ENCODE measurements around the gene RIOK2.
A peak's percentile ranks its signal among the peaks of the same experiment; 100 is the strongest.
"Not testable (repeated sequence)": the region's sequence is repeated elsewhere in the genome, so short reads cannot be mapped to it uniquely, and the experiment has no call there.

Gene RIOK2

GRCh38 chr5:97167435-97167834, 15.6 kb downstream of the RIOK2 start:
- DNase-seq (ENCODE audit: low spot score), result no peak

GRCh38 chr5:97165726-97166125, 17.3 kb downstream of the RIOK2 start:
- DNase-seq (ENCODE audit: low spot score), result no peak

- no peak for DNase-seq (ENCODE audit: low spot score)
Measured at GRCh38 chr5:97164846-97165245, 18.2 kb downstream of the RIOK2 start.

- no peak for DNase-seq (ENCODE audit: low spot score)
Measured at GRCh38 chr5:97163790-97164285, 19.2 kb downstream of the RIOK2 start.

GRCh38 chr5:97163360-97163764, 19.7 kb downstream of the RIOK2 start:
- peak; percentile 50 for DNase-seq (ENCODE audit: low spot score)

GRCh38 chr5:97162045-97162444, 21.0 kb downstream of the RIOK2 start:
- DNase-seq (ENCODE audit: low spot score), result peak; percentile 67

- DNase-seq (ENCODE audit: low spot score), result no peak
Measured at GRCh38 chr5:97157689-97158088, 25.4 kb downstream of the RIOK2 start.

- DNase-seq (ENCODE audit: low spot score), result no peak
Measured at GRCh38 chr5:97151370-97151769, 31.7 kb downstream of the RIOK2 start.

GRCh38 chr5:97150401-97150800, 32.6 kb downstream of the RIOK2 start:
- no peak for DNase-seq (ENCODE audit: low spot score)

- DNase-seq (ENCODE audit: low spot score), result no peak
Measured at GRCh38 chr5:97149709-97150108, 33.3 kb downstream of the RIOK2 start.

GRCh38 chr5:97148288-97148687, 34.8 kb downstream of the RIOK2 start:
- DNase-seq (ENCODE audit: low spot score), result no peak

- no peak for DNase-seq (ENCODE audit: low spot score)
Measured at GRCh38 chr5:97143704-97144103, 39.3 kb downstream of the RIOK2 start.

- DNase-seq (ENCODE audit: low spot score), result peak; percentile 27
Measured at GRCh38 chr5:97142521-97143254, 40.4 kb downstream of the RIOK2 start, which contains the start of gene LIX1. TSS of gene LIX1 (minus strand) at chr5:97142611. CDS start at chr5:97142576, 35 bp downstream.

GRCh38 chr5:97141539-97141938, 41.5 kb downstream of the RIOK2 start:
- DNase-seq (ENCODE audit: low spot score), result no peak

GRCh38 chr5:97141031-97141430, 42.0 kb downstream of the RIOK2 start:
- no peak for DNase-seq (ENCODE audit: low spot score)

- not testable (repeated sequence) for DNase-seq (ENCODE audit: low spot score)
Measured at GRCh38 chr5:97140250-97140649, 42.8 kb downstream of the RIOK2 start.

- DNase-seq (ENCODE audit: low spot score), result no peak
Measured at GRCh38 chr5:97136475-97136874, 46.6 kb downstream of the RIOK2 start.

GRCh38 chr5:97135868-97136267, 47.2 kb downstream of the RIOK2 start:
- DNase-seq (ENCODE audit: low spot score), result no peak

GRCh38 chr5:97134634-97135033, 48.4 kb downstream of the RIOK2 start:
- no peak for DNase-seq (ENCODE audit: low spot score)

GRCh38 chr5:97133101-97133500, 49.9 kb downstream of the RIOK2 start:
- DNase-seq (ENCODE audit: low spot score), result no peak

- no peak for DNase-seq (ENCODE audit: low spot score)
Measured at GRCh38 chr5:97131921-97132320, 51.1 kb downstream of the RIOK2 start.

GRCh38 chr5:97131139-97131710, 51.8 kb downstream of the RIOK2 start:
- DNase-seq (ENCODE audit: low spot score), result no peak

- no peak for DNase-seq (ENCODE audit: low spot score)
Measured at GRCh38 chr5:97127727-97128126, 55.3 kb downstream of the RIOK2 start.

All from CD4-positive, alpha-beta T cell treated with Interleukin-2 at 100 ng/mL for 4 hours (primary cell).